GM21619 (cell line): ENCODE results near the gene SMARCA2.

ENCODE experiments used
- ATAC-seq: cut with Tn5 transposase; IDR thresholded peaks from one replicate; pipeline ENCODE4 v1.9.1; 2021; ENCODE audit not compliant: unreplicated experiment

SMARCA2 gene

DNA sequence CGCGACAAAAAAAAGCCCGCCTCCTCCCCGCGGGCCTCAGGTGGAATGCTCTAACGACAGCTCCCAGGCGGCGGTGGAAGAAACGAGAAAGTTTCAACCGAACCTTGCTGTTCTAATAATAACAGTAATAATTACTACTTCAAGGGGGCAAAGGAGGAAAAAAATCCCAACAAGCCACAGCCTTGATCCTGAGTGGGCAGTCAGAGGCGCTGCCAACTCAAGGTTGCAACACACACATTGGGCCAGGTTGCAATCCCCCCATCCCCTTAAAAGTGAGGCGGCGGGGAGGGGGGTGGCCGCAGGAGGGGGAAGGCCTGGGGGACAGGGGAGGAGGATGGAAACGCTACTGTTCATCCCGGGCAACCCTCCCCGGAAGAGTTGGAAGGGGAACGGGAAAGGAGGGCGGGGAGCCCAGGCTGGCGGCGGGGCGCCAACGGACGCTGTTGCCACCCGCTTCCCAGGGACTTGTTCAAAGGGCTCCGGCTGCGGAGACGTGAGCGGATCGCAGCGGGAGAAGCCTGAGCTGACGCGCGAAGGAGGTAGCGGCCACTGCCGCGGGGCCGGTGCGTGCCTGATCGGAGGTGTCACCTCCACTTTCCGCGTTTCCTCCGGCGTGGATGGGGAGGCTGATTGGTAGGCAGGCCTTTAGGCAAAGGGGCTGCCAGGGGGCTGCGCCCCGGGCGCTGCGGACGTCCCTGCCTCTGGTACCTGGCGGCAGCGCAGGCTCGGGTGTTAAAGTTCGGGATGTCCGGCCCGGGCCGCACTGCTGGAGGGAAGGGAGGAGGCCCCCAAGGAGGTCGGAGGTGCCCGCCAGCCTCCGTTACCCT, 647 bp downstream of the SMARCA2 start:
- peak; percentile 0 for ATAC-seq

DNA sequence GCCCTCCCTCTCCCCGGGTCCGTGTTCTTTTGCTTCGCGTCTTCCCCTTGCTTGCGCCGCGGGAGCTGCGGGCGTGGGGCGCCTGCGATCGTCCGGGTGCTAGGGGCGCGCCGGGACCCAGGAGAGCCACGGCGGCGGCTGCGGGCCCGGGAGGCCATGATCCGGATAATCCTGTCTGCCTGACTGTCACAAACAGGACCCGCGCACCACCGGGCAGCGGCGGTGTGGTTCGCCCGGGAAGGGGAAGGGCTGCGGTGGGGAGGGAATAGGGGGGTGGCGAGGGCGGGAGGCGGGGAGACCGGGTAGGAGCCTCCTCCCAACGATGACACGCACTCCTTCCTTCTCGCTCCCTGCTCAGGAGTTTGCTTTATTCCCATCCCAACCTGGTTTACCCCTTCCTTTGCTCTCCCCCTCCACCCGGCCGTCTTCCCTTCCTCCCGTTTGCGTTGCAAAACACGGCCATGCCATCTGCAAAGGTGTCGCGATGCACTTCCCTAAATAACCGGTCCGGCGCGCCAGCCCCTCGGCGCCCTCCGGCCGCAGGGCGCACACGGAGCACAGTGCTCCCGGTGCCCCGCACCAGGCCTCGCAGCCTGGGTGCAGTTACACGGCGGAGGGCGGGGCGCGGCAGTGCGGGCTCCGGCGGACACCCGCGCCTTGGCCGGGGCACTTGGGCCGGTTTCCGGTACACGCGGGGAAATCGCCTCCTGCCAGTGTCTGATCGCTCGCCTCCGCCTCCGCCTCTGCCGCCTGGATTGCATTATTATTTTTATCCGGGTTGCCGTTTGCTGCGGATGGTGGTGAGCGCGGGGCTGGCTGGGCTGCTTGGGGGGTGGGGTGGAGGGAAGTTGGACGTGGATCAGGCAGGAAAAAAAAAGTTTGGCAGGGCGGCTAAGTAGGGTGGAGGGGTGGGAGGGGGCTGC, 1.5 kb downstream of the SMARCA2 start:
- ATAC-seq = peak; percentile 8

DNA sequence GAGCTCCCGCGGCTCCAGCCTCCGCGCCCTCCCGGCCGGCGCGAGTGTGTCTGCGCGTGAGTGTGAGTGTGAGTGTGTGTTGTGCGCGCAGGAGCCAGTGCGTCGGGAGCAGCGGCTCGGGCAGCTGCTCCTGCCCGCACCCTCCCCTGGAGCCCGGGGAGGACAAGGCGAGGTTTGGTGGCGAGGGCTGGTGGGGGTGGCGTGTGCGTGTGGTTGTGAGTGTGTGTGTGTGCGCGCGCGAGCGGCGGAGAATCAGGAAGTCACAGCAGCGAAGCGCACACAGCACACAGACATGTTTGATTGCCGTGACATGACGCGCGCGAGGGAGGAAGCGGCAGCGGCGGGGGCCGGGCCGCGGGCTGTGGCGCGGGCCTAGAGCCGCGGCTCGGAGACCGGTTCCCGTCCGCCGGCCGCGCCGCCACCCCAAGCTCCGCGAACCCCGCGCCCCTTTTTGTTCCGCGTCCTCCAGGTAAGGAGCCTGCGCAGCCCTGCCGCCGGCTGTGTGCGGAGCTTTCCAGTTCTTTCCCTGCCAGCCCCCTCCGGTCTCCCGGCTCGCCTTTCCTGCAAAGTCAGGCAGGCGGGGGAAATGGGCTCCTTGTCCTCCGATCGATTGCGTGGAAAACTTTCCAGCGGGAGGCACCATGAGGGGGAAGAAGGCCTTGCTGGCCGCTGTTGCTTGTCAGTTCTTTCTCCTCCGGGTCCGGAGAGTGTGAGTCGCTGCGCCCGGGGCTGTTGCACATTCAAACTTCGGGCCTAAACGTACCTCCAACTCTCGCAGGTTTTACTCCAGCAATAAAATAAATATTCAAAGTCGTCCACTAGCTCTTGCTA, 2.4 kb downstream of the SMARCA2 start:
- peak; percentile 28 for ATAC-seq

DNA sequence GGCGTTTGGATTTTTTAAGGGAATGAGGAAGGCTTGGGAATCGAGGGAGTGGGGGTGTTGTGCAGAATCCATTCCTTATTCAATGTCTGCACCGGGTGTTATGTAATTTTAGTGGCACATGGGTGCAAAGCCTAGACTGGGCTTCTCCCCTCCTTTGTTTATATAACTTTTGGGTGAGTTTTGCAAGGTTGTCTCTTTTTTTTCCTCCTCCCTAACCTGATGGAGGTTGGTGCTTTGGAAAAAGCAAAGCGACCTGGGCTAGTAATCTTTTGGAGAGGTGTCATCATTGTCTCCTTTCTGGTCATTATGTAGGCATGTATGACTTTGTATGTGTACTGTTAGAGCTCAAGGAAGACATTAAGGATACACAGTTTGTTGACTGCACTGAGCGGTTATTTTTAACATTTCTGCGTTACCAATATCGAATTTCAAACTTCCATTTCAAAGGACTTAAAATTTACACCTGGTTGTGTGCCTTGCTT, 3.1 kb downstream of the SMARCA2 start:
- no peak for ATAC-seq

DNA sequence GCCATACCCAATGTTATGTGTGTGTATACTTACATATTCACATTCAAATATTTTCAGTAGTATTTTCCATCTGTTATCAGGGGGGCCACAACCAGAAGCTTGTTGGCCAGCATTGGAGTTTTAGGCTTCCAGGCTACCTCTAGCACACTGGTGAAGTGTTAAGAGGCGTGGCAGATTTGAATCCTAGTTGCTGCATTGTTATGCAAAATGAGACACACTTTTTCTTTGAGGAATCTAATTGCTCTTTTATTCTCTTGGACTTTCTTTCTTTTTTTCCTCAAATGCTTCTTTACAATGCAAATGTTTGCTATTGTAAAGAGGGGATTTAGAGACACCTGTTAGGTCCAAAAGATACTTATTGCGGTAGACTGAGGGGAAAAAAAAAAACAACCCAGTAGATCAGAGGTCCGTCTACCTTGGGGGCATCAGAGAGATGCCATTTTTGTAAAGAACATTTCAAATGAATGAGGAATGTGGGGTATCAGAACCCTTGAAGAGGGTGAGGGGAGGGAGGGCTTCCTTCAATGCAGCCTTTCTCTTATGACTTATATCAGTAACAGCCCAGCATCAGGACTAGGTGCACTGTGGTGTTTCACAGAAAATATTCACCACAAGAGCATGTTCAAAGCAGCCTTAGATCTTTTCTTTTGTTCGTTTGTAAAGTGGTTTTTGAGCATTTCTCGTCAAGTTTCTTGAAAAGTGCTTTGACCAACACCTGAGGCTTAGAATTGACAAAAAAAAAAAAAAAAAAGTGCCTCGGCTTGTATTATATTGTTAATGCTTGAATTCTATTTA, 3.8 kb downstream of the SMARCA2 start:
- no peak for ATAC-seq

DNA sequence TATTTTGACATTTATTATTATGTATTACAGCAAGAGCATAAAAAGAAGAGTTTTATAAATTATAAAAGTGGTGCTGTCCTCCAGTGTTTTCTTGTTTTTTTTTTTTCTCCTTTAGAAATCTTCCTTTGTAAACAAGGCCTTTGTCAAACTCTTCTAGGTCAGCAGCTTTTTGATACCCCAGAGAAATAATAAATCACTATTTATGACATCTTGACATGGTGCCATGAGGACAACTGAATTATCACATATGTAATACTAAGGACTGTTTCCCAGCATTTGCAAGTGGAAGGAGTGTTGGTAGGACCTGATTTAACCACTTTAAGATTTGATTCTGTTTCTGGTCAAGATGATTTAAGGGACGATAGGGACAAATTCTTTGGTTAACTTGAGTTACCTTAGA, 4.6 kb downstream of the SMARCA2 start:
- no peak for ATAC-seq

DNA sequence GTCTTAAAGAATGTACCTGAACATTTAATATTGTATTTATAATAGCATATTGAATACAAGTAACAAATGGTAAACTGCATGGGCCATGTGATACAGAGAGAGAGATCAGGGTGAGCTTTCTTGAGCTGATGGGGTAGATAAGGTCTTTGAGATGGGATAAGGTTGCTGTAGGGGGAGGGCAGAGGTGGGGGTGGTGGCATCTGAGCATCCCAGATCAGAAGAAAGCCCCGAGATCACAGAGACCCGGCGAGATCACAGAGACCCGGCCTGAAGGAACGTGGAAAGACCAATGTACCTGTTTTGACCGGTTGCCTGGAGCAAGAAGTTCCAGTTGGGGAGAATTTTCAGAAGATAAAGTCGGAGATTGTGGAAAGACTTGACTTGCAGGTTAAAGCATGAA, 6.6 kb downstream of the SMARCA2 start:
- ATAC-seq = no peak

DNA sequence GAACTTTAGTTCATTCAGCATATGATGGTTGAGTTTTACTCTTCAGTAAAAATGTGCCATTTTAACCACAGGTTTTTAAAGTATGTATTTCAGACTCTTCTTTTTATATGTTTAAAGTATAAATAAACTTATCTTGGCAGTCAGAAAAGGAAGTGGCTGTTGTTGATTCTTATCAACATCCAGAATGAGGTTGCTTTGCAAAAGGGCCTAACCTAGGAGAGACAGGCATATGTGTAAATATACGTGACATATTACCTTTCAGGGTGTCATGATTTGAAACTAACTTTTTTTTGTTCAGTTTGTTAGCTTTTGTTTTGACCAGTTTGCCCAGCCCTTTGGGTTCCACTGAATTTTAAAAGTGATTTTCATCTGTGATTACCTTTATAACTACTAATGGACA, 7.4 kb downstream of the SMARCA2 start:
- no peak for ATAC-seq

DNA sequence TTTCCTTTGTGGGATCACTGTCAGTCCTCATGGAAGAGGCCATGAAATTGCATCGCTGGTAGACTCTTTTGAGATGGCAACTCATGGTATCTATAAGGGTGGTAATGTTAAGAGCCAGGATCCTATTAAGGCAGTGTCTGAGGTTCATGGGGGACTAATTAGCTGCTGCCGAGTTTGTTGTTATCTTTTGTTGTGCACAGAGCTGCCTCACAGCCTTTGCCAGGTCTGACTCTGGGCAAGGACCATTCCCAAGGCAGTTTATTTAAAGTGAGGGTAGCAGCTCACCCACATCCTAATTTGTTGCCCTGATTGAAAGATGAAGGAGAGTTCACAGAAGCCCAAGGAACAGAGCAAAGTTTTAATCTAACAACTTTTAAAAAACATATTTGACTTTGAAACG, 7.9 kb downstream of the SMARCA2 start:
- ATAC-seq = no peak

DNA sequence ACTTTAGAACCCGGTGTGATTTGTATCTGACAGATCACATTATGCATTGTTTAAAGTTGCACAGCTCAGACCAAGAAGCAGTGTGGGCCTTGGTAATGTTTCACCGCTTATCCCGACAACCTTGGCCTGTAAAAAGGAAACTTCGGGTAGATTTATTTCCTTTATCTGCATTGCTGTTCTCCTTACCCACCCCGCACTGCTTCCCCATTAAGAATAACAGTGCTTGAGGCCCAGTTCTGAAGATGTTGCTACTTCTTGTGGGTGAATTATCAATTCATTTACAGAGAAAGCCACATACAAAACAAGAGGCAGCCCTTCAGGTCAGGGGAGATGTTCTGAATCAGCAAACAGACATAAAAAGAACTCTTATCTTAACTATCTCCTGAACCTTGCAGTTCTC, 8.4 kb downstream of the SMARCA2 start:
- ATAC-seq = no peak

DNA sequence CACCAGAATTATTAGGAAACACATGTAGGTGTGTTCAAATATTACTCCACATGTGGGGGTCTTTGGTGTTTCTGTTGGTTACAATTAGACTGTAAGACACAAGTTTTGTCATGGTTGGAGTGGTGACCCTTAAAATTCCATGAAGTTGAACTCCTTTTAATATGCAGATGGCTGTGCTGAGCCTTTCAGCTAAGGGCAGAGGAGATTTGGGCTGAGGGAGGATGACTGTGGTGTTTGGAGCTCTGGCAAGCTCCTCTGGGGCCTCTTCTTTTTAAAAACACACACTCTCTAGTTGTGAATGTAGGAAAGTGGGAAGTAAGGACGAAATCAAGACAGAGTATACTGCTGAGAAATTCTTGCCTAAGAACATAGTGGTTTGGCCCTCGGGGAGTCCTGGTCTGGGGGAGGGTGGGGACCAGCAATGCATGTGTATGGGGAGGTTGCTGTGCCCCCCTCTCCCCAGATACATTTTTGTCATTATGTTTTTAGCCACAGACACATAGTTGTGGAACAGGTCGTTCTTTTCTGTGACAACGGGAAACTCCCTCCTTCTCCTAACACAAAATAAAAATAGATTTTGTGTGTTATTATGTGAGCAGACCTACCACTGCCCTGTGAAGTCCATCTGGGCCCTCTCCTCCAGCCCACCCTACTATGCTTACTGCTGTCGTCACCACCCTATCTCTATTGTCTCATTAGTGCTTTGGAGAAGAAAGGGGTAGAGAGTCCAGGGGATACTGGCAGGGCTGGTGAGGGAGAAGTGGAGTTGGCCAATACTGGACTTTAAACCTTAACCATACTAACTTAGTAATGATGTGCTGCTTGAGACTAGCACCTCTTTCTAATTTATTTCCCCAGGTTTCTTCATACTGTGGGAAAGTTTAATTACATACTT, 10.0 kb downstream of the SMARCA2 start:
- no peak for ATAC-seq

DNA sequence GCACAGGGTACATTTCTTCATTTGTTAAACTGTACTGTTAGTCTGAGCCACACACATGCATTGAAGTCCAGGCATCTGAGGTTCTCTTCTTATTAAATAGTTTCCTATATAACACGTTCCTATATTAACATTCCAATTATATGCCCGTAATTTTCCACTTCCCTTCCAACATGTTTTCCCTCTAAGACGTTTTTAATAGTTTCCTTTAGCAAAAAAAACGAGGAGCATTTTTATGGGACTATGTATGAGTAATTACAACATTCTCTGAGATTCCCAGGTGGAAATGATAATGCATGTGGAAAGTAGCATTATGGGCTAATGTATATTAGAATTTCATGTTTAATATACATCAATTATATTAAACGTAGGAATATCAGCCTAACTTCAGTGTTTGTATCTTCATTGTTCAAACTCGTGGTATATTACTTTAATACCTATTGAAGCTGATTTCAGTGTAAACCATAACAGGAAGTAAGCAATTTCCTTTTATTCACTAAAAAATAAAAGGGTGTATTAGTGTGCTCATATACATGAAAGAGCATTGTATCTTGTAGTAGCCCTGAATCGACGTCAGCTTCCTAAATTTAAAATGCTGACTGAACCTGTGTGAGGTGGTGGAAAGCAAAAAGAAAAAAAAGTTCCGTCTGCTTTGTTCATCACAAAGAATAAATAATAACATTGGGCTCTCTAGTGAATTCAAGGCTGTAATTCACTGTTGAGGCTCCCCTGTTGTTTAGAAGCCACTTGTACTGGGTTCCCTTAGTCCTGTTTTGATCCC, 11.3 kb downstream of the SMARCA2 start:
- no peak for ATAC-seq

DNA sequence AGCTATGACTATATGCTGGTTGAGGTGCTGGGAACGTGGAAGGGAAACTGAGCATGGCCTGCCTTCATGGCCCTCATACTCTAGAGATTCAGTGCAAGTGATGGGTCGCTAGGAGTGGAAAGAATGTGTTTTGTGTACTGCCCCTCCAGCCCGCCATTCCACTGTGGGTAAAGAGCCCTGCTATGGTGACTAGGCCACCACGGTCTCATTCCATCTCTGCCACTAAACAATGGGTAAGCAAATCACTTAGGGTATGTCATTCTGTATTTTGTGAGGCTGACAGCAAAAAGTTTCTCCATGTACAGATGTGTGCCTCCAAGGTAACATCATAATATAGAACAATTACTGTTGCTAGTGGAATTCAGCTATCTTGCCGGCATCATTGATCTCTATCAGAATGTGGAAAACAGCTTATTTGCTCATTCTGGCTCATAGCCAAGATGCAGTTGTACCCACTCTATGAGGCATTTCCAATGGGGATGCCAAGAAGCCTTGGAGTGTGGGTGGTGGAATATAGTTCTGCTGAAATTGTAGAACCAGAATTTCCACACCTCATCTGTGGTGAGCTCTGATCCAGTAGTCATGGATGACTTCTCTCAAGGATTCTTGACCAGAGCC, 12.5 kb downstream of the SMARCA2 start:
- no peak for ATAC-seq

DNA sequence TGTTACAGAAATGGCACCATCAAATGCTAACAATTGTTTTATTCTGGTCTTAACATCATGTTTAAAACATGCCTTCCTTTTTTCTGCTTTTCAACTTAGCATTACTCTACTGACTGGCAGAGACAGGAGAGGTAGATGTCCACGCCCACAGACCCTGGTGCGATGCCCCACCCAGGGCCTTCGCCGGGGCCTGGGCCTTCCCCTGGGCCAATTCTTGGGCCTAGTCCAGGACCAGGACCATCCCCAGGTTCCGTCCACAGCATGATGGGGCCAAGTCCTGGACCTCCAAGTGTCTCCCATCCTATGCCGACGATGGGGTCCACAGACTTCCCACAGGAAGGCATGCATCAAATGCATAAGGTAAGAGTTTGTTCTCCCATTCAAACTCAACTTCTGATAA, 13.7 kb downstream of the SMARCA2 start:
- ATAC-seq = no peak

DNA sequence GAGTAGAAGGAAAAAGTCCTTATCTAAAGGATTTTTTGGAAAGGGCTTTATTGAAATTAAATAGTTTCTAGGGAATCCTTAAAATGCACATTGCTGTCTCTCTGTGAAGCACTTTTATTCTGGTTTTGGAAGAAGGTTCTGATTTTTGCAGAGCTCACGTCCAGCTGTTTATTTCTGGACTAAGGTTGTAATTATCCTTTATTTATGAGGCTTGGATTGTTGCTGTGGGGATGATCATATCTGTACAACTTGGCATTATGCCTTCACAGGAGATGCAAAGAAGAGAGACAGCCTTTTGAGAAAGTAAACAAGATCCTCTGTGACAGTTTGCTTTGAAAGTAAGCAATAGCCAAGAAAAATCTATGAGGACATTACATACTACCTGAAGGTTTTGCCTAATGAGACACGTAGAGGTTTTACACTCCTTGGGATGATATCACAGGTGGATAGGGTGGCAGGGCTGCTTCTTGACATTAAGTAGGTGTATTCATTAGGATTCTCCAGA, 14.6 kb downstream of the SMARCA2 start:
- no peak for ATAC-seq

DNA sequence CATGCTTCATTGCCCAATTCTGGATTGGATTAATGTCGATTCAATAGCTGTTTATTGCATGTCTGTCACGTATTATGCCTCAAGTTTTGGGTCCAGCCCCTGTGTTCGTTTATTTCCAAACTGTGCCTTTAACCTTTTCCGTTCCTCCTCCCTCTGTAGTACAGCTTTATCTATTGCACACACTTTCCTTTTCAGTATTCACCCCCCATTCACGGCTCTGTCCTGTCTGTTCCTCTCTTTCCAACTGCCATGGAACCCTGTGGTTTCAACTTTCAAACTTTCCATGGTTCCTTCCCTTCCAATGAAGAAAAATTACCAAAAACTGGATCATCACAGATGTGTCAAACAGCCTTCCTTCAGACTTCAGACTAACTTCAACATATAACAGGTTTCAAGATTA, 17.1 kb downstream of the SMARCA2 start:
- ATAC-seq = no peak

DNA sequence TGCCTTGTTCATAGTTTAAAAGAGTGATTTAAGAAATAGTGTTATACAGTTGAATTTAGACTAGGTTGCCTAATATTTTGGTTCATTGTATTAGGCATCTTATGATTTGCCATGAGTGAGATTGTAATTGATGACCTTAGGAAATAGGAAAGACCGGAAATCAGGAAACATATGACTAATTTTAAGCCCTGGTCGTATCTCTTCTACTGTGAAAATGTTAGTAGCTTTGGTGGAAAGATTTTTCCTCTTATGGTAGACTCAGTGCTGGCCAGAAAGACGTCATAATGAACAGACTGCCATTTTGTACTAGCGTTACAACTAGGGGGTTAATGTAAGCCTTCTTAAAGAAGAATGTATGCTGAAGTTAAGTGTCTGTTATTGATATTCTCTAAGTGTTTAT, 21.7 kb downstream of the SMARCA2 start:
- no peak for ATAC-seq
